ENCODE data around the gene TLL2. TPM values are rescaled to one million over a fixed set of nuclear protein-coding genes. Genes with fewer than 3 reads are reported as not detected.
A peak's percentile ranks its signal among the peaks of the same experiment; 100 is the strongest.

TLL2 gene
- total and polyA plus RNA-seq, 11 donors: 1.8 to 8.6 (median 4.6) TPM

GRCh38 chr10:96397902-96398301 is 115.8 kb downstream of the TLL2 start:
- intact Hi-C loops (cut with DNase I): loop anchor here (2.0 to 10.0 kb wide), 13 partner anchors 74 to 817 kb away; partner anchors contain the start of genes TLL2 (in 7 of the 10) and LCOR (in 4 of the 10)
- Histone ChIP-seq H3K4me1 (peaks cover 0 to 52% (median 15%) of the 10 kb centered on the region in 12 donors), H3K36me3 (no peaks in the 10 kb centered on the region), H3K4me3 (no peak overlapping the region), H3K27ac (peak overlapping the region in 6 of 12 donors; percentile 40 to 70 (median 63)), H3K9me3 (no peaks in the 10 kb centered on the region), H3K27me3 (peaks cover 0 to 9% (median 0%) of the 10 kb centered on the region in 9 donors)
- WGBS, 4 donors: 48 to 64% (median 61%) methylated on average over 1 of the region's 1 CpG
- ATAC-seq (peak; percentile 76 to 89 (median 86)), DNase-seq (peak in 4 of 5 donors; percentile 56 to 72 (median 62))
- TF ChIP-seq POLR2A (IDR thresholded peaks at IDR 0.05) (no peak), CTCF (IDR thresholded peaks at IDR 0.05) (no peak)

GRCh38 chr10:96395931-96396877 is 117.5 kb downstream of the TLL2 start:
- no peaks in the 10 kb centered on the region for H3K36me3 ChIP-seq
- DNase-seq (peak; percentile 63 to 71 (median 68)), ATAC-seq (peak in 3 of 4 donors; percentile 61 to 74 (median 63))
- TF ChIP-seq POLR2A (IDR thresholded peaks at IDR 0.05) (no peak), CTCF (IDR thresholded peaks at IDR 0.05) (peak; percentile 67 to 90 (median 86))
- peak overlapping the region in 1 of 12 donors; percentile 70 for H3K27ac ChIP-seq
- intact Hi-C loops (cut with DNase I): loop anchor here (1.0 to 10.0 kb wide), 15 partner anchors 76 to 819 kb away; partner anchors contain the start of genes TLL2 (in 7 of the 10) and LCOR (in 4 of the 10)
- no peaks in the 10 kb centered on the region for H3K9me3 ChIP-seq
- peaks cover 0 to 9% (median 0%) of the 10 kb centered on the region in 9 donors for H3K27me3 ChIP-seq
- 25 to 29% (median 27%) methylated on average over 24 of the region's 24 CpGs for WGBS, 4 donors
- H3K4me1 ChIP-seq: peaks cover 0 to 49% (median 15%) of the 10 kb centered on the region in 12 donors
- H3K4me3 ChIP-seq: no peak overlapping the region

- Histone ChIP-seq H3K36me3 (no peaks in the 10 kb centered on the region), H3K27ac (peak overlapping the region in 9 of 12 donors; percentile 16 to 67 (median 58)), H3K9me3 (no peaks in the 10 kb centered on the region), H3K27me3 (no peaks in the 10 kb centered on the region), H3K4me1 (peaks cover 0 to 17% (median 5%) of the 10 kb centered on the region in 12 donors), H3K4me3 (no peak overlapping the region)
- TF ChIP-seq CTCF (IDR thresholded peaks at IDR 0.05) (no peak), POLR2A (IDR thresholded peaks at IDR 0.05) (no peak)
- WGBS, 4 donors: 49 to 59% (median 51%) methylated on average over 7 of the region's 7 CpGs
- DNase-seq (peak; percentile 75 to 87 (median 82)), ATAC-seq (peak; percentile 92 to 96 (median 95))
- intact Hi-C loops (cut with DNase I): loop anchor here in 6 of 10 donors (2.0 to 10.0 kb wide), 9 partner anchors 16 to 824 kb away; partner anchors contain the start of genes LCOR (in 2 of the 6) and TLL2 (in 2 of the 6)
These were observed 123.3 kb downstream of the TLL2 start for GRCh38 chr10:96390460-96390864.
